Measurements from ENCODE around the gene GPHN. TPM values are rescaled to one million over a fixed set of nuclear protein-coding genes. Genes with fewer than 3 reads are reported as not detected.

The GPHN gene
- total and polyA plus RNA-seq, 10 of the 15 experiments (the other 5 are each of a cell fraction or from before 2014, with no cell fraction given): 22.3 to 48.8 (median 33.1) TPM

GRCh38 chr14:66881596-66881995 is 373.6 kb downstream of the GPHN start:
- H2AFZ ChIP-seq (ENCODE audit: control insufficient read depth, low read depth, low read length): no peak overlapping the region

More at GRCh38 chr14:66881596-66881995, 373.6 kb downstream of the GPHN start:
- in situ Hi-C loops (cut with MboI): no loop called here
- ChIA-PET RAD21 (ENCODE audit: unreplicated experiment) (no interaction called here), CTCF (no interaction called here), SMC1A (ENCODE audit: uncharacterized antibody, unreplicated experiment) (no interaction called here), POLR2A (no interaction called here)
- Histone ChIP-seq H3K9me3 (replicated peaks; ENCODE audit: control insufficient read depth, insufficient read depth, low read length) (no peaks in the 10 kb centered on the region), H3K27me3 (replicated peaks in 1 of 2; ENCODE audit: control insufficient read depth in 2 of 2, insufficient read depth in 2 of 2, low read length in 1 of 2) (no peaks in the 10 kb centered on the region), H3K4me3 (no peak overlapping the region), H3K36me3 (ENCODE audit: control insufficient read depth in 2 of 2, insufficient read depth in 2 of 2, low read length in 1 of 2) (no peaks in the 10 kb centered on the region), H3K4me1 (ENCODE audit: control insufficient read depth, insufficient read depth, low read length) (no peaks in the 10 kb centered on the region), H3K4me2 (ENCODE audit: control insufficient read depth, insufficient read depth) (no peak overlapping the region), H3K9ac (ENCODE audit: control insufficient read depth, insufficient read depth, low read length) (no peak overlapping the region), H3K27ac (ENCODE audit: control insufficient read depth, insufficient read depth) (no peak overlapping the region), H3K79me2 (ENCODE audit: control insufficient read depth, insufficient read depth, low read length) (no peaks in the 10 kb centered on the region), H4K20me1 (ENCODE audit: control insufficient read depth, insufficient read depth) (no peaks in the 10 kb centered on the region)
- intact Hi-C loops (cut with micrococcal nuclease; ENCODE audit: unreplicated experiment): no loop called here
- FAIRE-seq (no peak), DNase-seq (ENCODE audit: low read depth, low spot score) (no peak), ATAC-seq (no peak)
- TF ChIP-seq, protein P1, sequence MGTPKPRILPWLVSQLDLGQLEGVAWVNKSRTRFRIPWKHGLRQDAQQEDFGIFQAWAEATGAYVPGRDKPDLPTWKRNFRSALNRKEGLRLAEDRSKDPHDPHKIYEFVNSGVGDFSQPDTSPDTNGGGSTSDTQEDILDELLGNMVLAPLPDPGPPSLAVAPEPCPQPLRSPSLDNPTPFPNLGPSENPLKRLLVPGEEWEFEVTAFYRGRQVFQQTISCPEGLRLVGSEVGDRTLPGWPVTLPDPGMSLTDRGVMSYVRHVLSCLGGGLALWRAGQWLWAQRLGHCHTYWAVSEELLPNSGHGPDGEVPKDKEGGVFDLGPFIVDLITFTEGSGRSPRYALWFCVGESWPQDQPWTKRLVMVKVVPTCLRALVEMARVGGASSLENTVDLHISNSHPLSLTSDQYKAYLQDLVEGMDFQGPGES (IDR thresholded peaks at IDR 0.05): no peak
- TF ChIP-seq NR2C2 (IDR thresholded peaks at IDR 0.05; ENCODE audit: borderline replicate concordance, control insufficient read depth, insufficient read length, low read depth) (no peak), SMARCA5 (IDR thresholded peaks at IDR 0.05) (no peak), CEBPB (IDR thresholded peaks at IDR 0.05; ENCODE audit: borderline replicate concordance in 1 of 2, low read depth in 2 of 2, low read length in 2 of 2) (no peak), ZNF622 (IDR thresholded peaks at IDR 0.05) (no peak), STAT3 (IDR thresholded peaks at IDR 0.05; ENCODE audit: low read depth, low read length) (no peak), KAT2A (conservative IDR thresholded peaks at IDR 0.05; ENCODE audit: control insufficient read depth, low read depth, low read length) (no peak)
- TF ChIP-seq, protein P2, sequence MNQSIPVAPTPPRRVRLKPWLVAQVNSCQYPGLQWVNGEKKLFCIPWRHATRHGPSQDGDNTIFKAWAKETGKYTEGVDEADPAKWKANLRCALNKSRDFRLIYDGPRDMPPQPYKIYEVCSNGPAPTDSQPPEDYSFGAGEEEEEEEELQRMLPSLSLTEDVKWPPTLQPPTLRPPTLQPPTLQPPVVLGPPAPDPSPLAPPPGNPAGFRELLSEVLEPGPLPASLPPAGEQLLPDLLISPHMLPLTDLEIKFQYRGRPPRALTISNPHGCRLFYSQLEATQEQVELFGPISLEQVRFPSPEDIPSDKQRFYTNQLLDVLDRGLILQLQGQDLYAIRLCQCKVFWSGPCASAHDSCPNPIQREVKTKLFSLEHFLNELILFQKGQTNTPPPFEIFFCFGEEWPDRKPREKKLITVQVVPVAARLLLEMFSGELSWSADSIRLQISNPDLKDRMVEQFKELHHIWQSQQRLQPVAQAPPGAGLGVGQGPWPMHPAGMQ (IDR thresholded peaks at IDR 0.05; ENCODE audit: borderline replicate concordance): no peak
- BruUV-seq (replicated peaks): no TSS peak
